ENCODE results near the gene SLC8A2.

- TF ChIP-seq, protein P1, sequence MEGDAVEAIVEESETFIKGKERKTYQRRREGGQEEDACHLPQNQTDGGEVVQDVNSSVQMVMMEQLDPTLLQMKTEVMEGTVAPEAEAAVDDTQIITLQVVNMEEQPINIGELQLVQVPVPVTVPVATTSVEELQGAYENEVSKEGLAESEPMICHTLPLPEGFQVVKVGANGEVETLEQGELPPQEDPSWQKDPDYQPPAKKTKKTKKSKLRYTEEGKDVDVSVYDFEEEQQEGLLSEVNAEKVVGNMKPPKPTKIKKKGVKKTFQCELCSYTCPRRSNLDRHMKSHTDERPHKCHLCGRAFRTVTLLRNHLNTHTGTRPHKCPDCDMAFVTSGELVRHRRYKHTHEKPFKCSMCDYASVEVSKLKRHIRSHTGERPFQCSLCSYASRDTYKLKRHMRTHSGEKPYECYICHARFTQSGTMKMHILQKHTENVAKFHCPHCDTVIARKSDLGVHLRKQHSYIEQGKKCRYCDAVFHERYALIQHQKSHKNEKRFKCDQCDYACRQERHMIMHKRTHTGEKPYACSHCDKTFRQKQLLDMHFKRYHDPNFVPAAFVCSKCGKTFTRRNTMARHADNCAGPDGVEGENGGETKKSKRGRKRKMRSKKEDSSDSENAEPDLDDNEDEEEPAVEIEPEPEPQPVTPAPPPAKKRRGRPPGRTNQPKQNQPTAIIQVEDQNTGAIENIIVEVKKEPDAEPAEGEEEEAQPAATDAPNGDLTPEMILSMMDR (IDR thresholded peaks at IDR 0.05), result no peak
- TF ChIP-seq EZH2 (IDR thresholded peaks at IDR 0.05) (no peak), EZH2phosphoT487 (IDR thresholded peaks at IDR 0.05) (no peak)
These were observed 54.5 kb downstream of the SLC8A2 start for GRCh38 chr19:47417107-47417745.
